Liver (tissue), 3 donors: Measurements from ENCODE around the gene CGB3.
"Not testable (repeated sequence)": the region's sequence is repeated elsewhere in the genome, so short reads cannot be mapped to it uniquely, and the experiment has no call there.

Source experiments
- CTCF ChIP-seq: fragments of 150-350 bp; IDR thresholded peaks from 2 replicates; pipeline ENCODE4 v1.5.1; 2017; ENCODE audit warnings: improper control_type of control experiment, low read depth, low read length; ENCODE audit not compliant: missing input control
- EGR1 ChIP-seq, 2 donors: IDR thresholded peaks; 2 replicates each; pipeline ENCODE4 v1.6.1; 2016 to 2018; ENCODE audit warnings: antibody characterized with exemption in 2 of 2, low read depth in 2 of 2
- FOXA1 ChIP-seq: IDR thresholded peaks from 2 replicates; pipeline ENCODE4 v1.6.1; 2016; ENCODE audit warnings: antibody characterized with exemption
- FOXA2 ChIP-seq: IDR thresholded peaks from 2 replicates; pipeline ENCODE4 v1.6.1; 2016; ENCODE audit warnings: antibody characterized with exemption
- GABPA ChIP-seq, 2 donors: IDR thresholded peaks in 1 of 2; conservative IDR thresholded peaks in 1 of 2; 2 replicates each; pipeline ENCODE4 v1.6.1; 2016; ENCODE audit warnings: antibody characterized with exemption in 2 of 2, mild to moderate bottlenecking in 1 of 2, moderate library complexity in 1 of 2
- JUND ChIP-seq, 2 donors: IDR thresholded peaks; 2 replicates each; pipeline ENCODE4 v1.6.1; 2016; ENCODE audit warnings: antibody characterized with exemption in 2 of 2
- MAX ChIP-seq: IDR thresholded peaks from 2 replicates; pipeline ENCODE4 v1.6.1; 2016; ENCODE audit warnings: antibody characterized with exemption
- NR2F2 ChIP-seq: IDR thresholded peaks from 2 replicates; pipeline ENCODE4 v1.6.1; 2016; ENCODE audit warnings: antibody characterized with exemption
- RAD21 ChIP-seq, 2 donors: IDR thresholded peaks; 2 replicates each; pipeline ENCODE4 v1.6.1; 2016; ENCODE audit warnings: antibody characterized with exemption in 2 of 2, mild to moderate bottlenecking in 2 of 2
- REST ChIP-seq: IDR thresholded peaks from 2 replicates; pipeline ENCODE4 v1.6.1; 2016; ENCODE audit warnings: antibody characterized with exemption, mild to moderate bottlenecking
- RXRA ChIP-seq, 2 donors: IDR thresholded peaks; 2 replicates each; pipeline ENCODE4 v1.6.1; 2017 to 2018; ENCODE audit warnings: antibody characterized with exemption in 2 of 2, mild to moderate bottlenecking in 1 of 2
- TAF1 ChIP-seq: conservative IDR thresholded peaks from 2 replicates; pipeline ENCODE4 v1.6.1; 2016; ENCODE audit warnings: antibody characterized with exemption, mild to moderate bottlenecking
- YY1 ChIP-seq: IDR thresholded peaks from 2 replicates; pipeline ENCODE4 v1.6.1; 2016; ENCODE audit warnings: antibody characterized with exemption, mild to moderate bottlenecking
- ZBTB33 ChIP-seq: IDR thresholded peaks from 2 replicates; pipeline ENCODE4 v1.6.1; 2016; ENCODE audit warnings: antibody characterized with exemption
- donor health status: healthy.
- donor health status: healthy.

- TF ChIP-seq REST; CTCF; MAX; ZBTB33; RXRA (IDR thresholded peaks at IDR 0.05); JUND (IDR thresholded peaks at IDR 0.05); FOXA1; YY1; NR2F2; TAF1; GABPA (IDR thresholded peaks at IDR 0.05 in 1 of 2, conservative IDR thresholded peaks at IDR 0.05 in 1 of 2); RAD21 (IDR thresholded peaks at IDR 0.05); FOXA2; EGR1 (IDR thresholded peaks at IDR 0.05; ENCODE audit: low read depth in 2 of 2): not testable (repeated sequence)
Observed at GRCh38 chr19:49028686-49029085, 4.6 kb upstream of the CGB3 start.
